ENCODE data around the gene ZNF263. TPM values are rescaled to one million over a fixed set of nuclear protein-coding genes. Genes with fewer than 3 reads are reported as not detected.
A peak's percentile ranks its signal among the peaks of the same experiment; 100 is the strongest.

The ZNF263 gene
- total and polyA plus RNA-seq, 4 donors, result 6.3 to 27.3 (median 13.3) TPM

- Histone ChIP-seq H3K36me3 (ENCODE audit: control insufficient read depth in 4 of 4, insufficient read depth in 3 of 4, low read depth in 1 of 4, low read length in 3 of 4) (peaks cover 5 to 33% (median 31%) of the 10 kb centered on the region in 4 donors), H3K27me3 (ENCODE audit: control insufficient read depth in 4 of 4, insufficient read depth in 4 of 4, low read length in 3 of 4) (no peaks in the 10 kb centered on the region), H3K27ac (ENCODE audit: low read depth in 1 of 2, low read length in 2 of 2) (peak overlapping the region; percentile 84 to 99), H3K9me3 (ENCODE audit: control insufficient read depth in 4 of 4, low read length in 3 of 4) (peaks cover 7 to 22% (median 13%) of the 10 kb centered on the region in 4 donors), H3K9ac (ENCODE audit: low read depth in 1 of 2, low read length in 2 of 2) (peak overlapping the region; percentile 63 to 99), H3K4me3 (ENCODE audit: low read depth in 1 of 3, low read length in 3 of 3) (peak overlapping the region; percentile 81 to 99 (median 82)), H3K4me1 (ENCODE audit: control insufficient read depth in 4 of 4, insufficient read depth in 4 of 4, low read length in 3 of 4) (peaks cover 2 to 11% (median 8%) of the 10 kb centered on the region in 4 donors)
- TF ChIP-seq JUND (IDR thresholded peaks at IDR 0.05) (no peak), NR2F2 (IDR thresholded peaks at IDR 0.05) (no peak)
- no peak for DNase-seq (ENCODE audit: low spot score)
- WGBS, result 3% methylated on average over 18 of the region's 18 CpGs
These were observed 48.8 kb upstream of the ZNF263 start for GRCh38 chr16:3234543-3234856.

- Histone ChIP-seq H3K9ac (ENCODE audit: low read depth in 1 of 2, low read length in 2 of 2) (peak within 1 kb of the TSS; percentile 66 to 99), H3K4me3 (ENCODE audit: low read depth in 1 of 3, low read length in 3 of 3) (peak within 1 kb of the TSS; percentile 81 to 99 (median 82)), H3K27me3 (ENCODE audit: control insufficient read depth in 4 of 4, insufficient read depth in 4 of 4, low read length in 3 of 4) (no peaks in the 10 kb centered on the region), H3K36me3 (ENCODE audit: control insufficient read depth in 4 of 4, insufficient read depth in 3 of 4, low read depth in 1 of 4, low read length in 3 of 4) (peaks cover 5 to 31% (median 28%) of the 10 kb centered on the region in 4 donors), H3K27ac (ENCODE audit: low read depth in 1 of 2, low read length in 2 of 2) (peak within 1 kb of the TSS; percentile 84 to 99), H3K9me3 (ENCODE audit: control insufficient read depth in 4 of 4, low read length in 3 of 4) (peaks cover 4 to 22% (median 11%) of the 10 kb centered on the region in 4 donors), H3K4me1 (ENCODE audit: control insufficient read depth in 4 of 4, insufficient read depth in 4 of 4, low read length in 3 of 4) (peaks cover 2 to 11% (median 8%) of the 10 kb centered on the region in 4 donors)
- WGBS, result under 1% methylated on average over 59 of the region's 59 CpGs
- TF ChIP-seq GABPA (IDR thresholded peaks at IDR 0.05 in 1 of 2, conservative IDR thresholded peaks at IDR 0.05 in 1 of 2) (peak; percentile 86 to 97), TAF1 (conservative IDR thresholded peaks at IDR 0.05) (peak; percentile 67), RXRA (IDR thresholded peaks at IDR 0.05) (peak; percentile 26 to 27), ZBTB33 (IDR thresholded peaks at IDR 0.05) (peak; percentile 36), NR2F2 (IDR thresholded peaks at IDR 0.05) (peak; percentile 40), CTCF (IDR thresholded peaks at IDR 0.05; ENCODE audit: low read depth, low read length, missing input control) (no peak), RAD21 (IDR thresholded peaks at IDR 0.05) (peak; percentile 40 to 58), MAX (IDR thresholded peaks at IDR 0.05) (peak; percentile 62), HNF4A (conservative IDR thresholded peaks at IDR 0.05) (peak in 1 of 2 donors; percentile 14), YY1 (IDR thresholded peaks at IDR 0.05) (peak; percentile 54), JUND (IDR thresholded peaks at IDR 0.05) (no peak), SP1 (IDR thresholded peaks at IDR 0.05) (peak; percentile 31), FOXA2 (IDR thresholded peaks at IDR 0.05) (no peak)
- peak; percentile 93 for DNase-seq (ENCODE audit: low spot score)
These were observed 48.3 kb upstream of the ZNF263 start, which contains the start of gene ZNF200 for GRCh38 chr16:3234857-3235561. Gene ZNF200, minus strand, starts transcription at chr16:3235158. Its CDS starts 1,403 bp downstream, at chr16:3233755.
